Measurements from ENCODE around the gene TMEM30A. TPM values are rescaled to one million over a fixed set of nuclear protein-coding genes. Genes with fewer than 3 reads are reported as not detected.

The TMEM30A gene
- total RNA-seq, 2 experiments from 2014 or later: 18.2 to 32.1 TPM

DNA sequence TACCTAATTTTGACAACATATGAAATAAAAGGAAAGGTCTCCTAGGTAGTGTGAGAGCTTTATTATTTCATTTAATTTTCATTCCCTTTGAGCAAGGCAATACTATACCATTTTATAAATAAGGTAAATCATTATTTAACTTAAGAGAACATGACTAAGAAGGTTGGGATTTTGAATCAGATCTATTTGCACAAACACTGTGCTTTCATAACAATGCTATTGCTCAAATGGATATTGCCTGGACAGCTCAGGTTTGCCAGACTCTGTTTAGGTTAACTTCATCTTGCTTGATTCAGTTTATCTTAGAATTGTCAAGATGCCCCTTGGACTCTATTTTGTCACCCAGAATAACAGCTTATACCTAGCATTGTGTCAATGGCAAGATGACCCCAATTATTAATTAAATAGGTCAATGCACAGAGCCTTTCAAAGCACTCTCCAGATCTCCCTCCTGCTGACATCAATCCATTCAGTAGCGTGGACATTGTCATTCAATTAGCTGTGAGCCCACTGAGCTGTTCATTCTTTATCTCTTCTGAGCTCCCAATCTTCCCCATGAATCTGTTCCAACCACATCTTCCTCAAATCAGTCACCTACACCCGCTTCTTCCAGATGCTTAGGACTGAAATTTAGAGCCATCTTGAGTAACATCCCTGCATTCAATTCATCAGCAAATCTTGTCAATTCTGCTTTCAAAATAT, 42.1 kb upstream of the TMEM30A start:
- ChIA-PET POLR2A (interaction anchor here (1.0 to 1.2 kb wide), 3 partner anchors 9 to 16 kb away, joined by 3 read pairs; no protein-coding TSS in a partner anchor), CTCF (ENCODE audit: unreplicated experiment) (no interaction called here)
- intact Hi-C loops (cut with micrococcal nuclease; ENCODE audit: unreplicated experiment): no loop called here
- no peaks in the 10 kb centered on the region for H3K9me2 ChIP-seq (ENCODE audit: insufficient read depth, low read length)
- H4K20me1 ChIP-seq (ENCODE audit: insufficient read depth, low read length): no peaks in the 10 kb centered on the region
- H3K4me3 ChIP-seq (ENCODE audit: low read depth, low read length, poor library complexity, severe bottlenecking): no peak overlapping the region
- no TSS peak for BruUV-seq (replicated peaks)
- no peaks in the 10 kb centered on the region for H3K36me3 ChIP-seq (ENCODE audit: insufficient read depth, low read length)
- H2AFZ ChIP-seq (ENCODE audit: low read length): no peak overlapping the region
- H3K27ac ChIP-seq (ENCODE audit: low read depth, low read length, poor library complexity, severe bottlenecking): no peak overlapping the region
- no peak overlapping the region for H3K4me2 ChIP-seq (ENCODE audit: low read length)
- TF ChIP-seq, protein P1, sequence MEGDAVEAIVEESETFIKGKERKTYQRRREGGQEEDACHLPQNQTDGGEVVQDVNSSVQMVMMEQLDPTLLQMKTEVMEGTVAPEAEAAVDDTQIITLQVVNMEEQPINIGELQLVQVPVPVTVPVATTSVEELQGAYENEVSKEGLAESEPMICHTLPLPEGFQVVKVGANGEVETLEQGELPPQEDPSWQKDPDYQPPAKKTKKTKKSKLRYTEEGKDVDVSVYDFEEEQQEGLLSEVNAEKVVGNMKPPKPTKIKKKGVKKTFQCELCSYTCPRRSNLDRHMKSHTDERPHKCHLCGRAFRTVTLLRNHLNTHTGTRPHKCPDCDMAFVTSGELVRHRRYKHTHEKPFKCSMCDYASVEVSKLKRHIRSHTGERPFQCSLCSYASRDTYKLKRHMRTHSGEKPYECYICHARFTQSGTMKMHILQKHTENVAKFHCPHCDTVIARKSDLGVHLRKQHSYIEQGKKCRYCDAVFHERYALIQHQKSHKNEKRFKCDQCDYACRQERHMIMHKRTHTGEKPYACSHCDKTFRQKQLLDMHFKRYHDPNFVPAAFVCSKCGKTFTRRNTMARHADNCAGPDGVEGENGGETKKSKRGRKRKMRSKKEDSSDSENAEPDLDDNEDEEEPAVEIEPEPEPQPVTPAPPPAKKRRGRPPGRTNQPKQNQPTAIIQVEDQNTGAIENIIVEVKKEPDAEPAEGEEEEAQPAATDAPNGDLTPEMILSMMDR (conservative IDR thresholded peaks at IDR 0.05; ENCODE audit: low read length): no peak
- no peaks in the 10 kb centered on the region for H3K79me2 ChIP-seq (ENCODE audit: insufficient read depth, low read depth, low read length)
- no peak for DNase-seq (ENCODE audit: low spot score)
- no peaks in the 10 kb centered on the region for H3K9me3 ChIP-seq (ENCODE audit: low read length)
- H3K4me1 ChIP-seq (ENCODE audit: insufficient read depth, low read length, poor library complexity, severe bottlenecking): no peaks in the 10 kb centered on the region

DNA sequence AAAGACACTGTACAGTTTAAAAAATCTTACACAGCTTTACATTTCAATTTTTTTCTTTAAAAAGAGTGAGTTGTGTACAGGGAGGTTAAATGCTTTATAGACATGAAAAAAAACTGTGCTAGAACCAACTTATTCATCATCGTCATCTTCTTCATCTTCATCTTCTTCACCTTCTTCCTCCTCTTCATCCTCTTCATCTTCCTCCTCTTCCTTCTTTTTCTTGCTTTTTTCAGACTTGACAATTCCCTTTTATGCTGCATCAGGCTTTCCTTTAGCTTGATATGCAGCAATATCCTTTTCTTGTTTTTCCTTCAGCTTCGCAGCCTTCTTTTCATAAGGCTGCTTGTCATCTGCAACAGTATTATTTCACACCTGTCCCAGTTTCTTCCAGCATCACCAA, 34.3 kb upstream of the TMEM30A start:
- intact Hi-C loops (cut with micrococcal nuclease; ENCODE audit: unreplicated experiment): no loop called here
- POLR2A ChIA-PET: interaction anchor here (0.6 kb wide), 1 partner anchor 264 kb away, joined by 3 read pairs; no protein-coding TSS in a partner anchor

More for the DNA sequence above, 34.3 kb upstream of the TMEM30A start:
- CTCF ChIA-PET (ENCODE audit: unreplicated experiment): no interaction called here
- H3K4me1 ChIP-seq (ENCODE audit: insufficient read depth, low read length, poor library complexity, severe bottlenecking): no peaks in the 10 kb centered on the region
- H3K4me2 ChIP-seq (ENCODE audit: low read length): no peak overlapping the region
- no peak overlapping the region for H2AFZ ChIP-seq (ENCODE audit: low read length)
- no peak overlapping the region for H3K4me3 ChIP-seq (ENCODE audit: low read depth, low read length, poor library complexity, severe bottlenecking)
- H3K9me2 ChIP-seq (ENCODE audit: insufficient read depth, low read length): no peaks in the 10 kb centered on the region
- no peaks in the 10 kb centered on the region for H3K79me2 ChIP-seq (ENCODE audit: insufficient read depth, low read depth, low read length)
- no peak for DNase-seq (ENCODE audit: low spot score)
- no peaks in the 10 kb centered on the region for H3K9me3 ChIP-seq (ENCODE audit: low read length)
- H4K20me1 ChIP-seq (ENCODE audit: insufficient read depth, low read length): no peaks in the 10 kb centered on the region
- no TSS peak for BruUV-seq (replicated peaks)
- TF ChIP-seq EZH2phosphoT487 (IDR thresholded peaks at IDR 0.05; ENCODE audit: borderline replicate concordance, low read depth, low read length): no peak
- TF ChIP-seq, protein P1 (conservative IDR thresholded peaks at IDR 0.05; ENCODE audit: low read length): no peak
- no peak overlapping the region for H3K27ac ChIP-seq (ENCODE audit: low read depth, low read length, poor library complexity, severe bottlenecking)
- no peaks in the 10 kb centered on the region for H3K36me3 ChIP-seq (ENCODE audit: insufficient read depth, low read length)

Measured in OCI-LY7 (cell line).